Measurements from ENCODE around the gene SPSB3.

GRCh38 chr16:1778200-1779179 is 3.9 kb downstream of the SPSB3 start:
- no peak for TF ChIP-seq CTCF (conservative IDR thresholded peaks at IDR 0.05; ENCODE audit: low read depth, low read length)
- no peak for TF ChIP-seq MAZ (IDR thresholded peaks at IDR 0.05; ENCODE audit: borderline replicate concordance, low read depth, low read length)
- TF ChIP-seq POLR2A (IDR thresholded peaks at IDR 0.05; ENCODE audit: low read depth, low read length), result no peak
- TF ChIP-seq RFX5 (IDR thresholded peaks at IDR 0.05; ENCODE audit: low read depth, low read length), result no peak
- TF ChIP-seq RCOR1 (IDR thresholded peaks at IDR 0.05; ENCODE audit: insufficient replicate concordance, low read length), result no peak

Data from IMR-90 (cell line).